Renal pelvis (tissue), 4 donors: ENCODE results near the gene DHCR7. TPM values are rescaled to one million over a fixed set of nuclear protein-coding genes. Genes with fewer than 3 reads are reported as not detected.

Experiments
- DNase-seq: peaks from one replicate; pipeline ENCODE4 v3.0.0-alpha.2; 2013
- polyA plus RNA-seq, 3 donors: library from polyadenylated mRNA; unstranded; fragments of 120-200 nt; gene quantifications; one replicate each; pipeline ENCODE4 v1.2.1, GENCODE V29; 2013; ENCODE audit not compliant: insufficient read length in 3 of 3

DHCR7 gene
- polyA plus RNA-seq, 3 donors, result 43.7 to 49.4 (median 46.0) TPM

- DNase-seq, result no peak
These were observed 26.7 kb downstream of the DHCR7 start for GRCh38 chr11:71421392-71421950.

GRCh38 chr11:71420455-71421241 is 27.5 kb downstream of the DHCR7 start:
- DNase-seq, result peak; percentile 33

GRCh38 chr11:71418643-71419042 is 29.6 kb downstream of the DHCR7 start:
- DNase-seq, result peak; percentile 9

- DNase-seq, result no peak
These were observed 33.5 kb downstream of the DHCR7 start for GRCh38 chr11:71414645-71415044.

- DNase-seq, result no peak
These were observed 37.7 kb downstream of the DHCR7 start for GRCh38 chr11:71410363-71410966.

- no peak for DNase-seq
These were observed 39.4 kb downstream of the DHCR7 start for GRCh38 chr11:71408826-71409225.

GRCh38 chr11:71407356-71407755 is 40.8 kb downstream of the DHCR7 start:
- DNase-seq, result no peak

GRCh38 chr11:71406681-71407080 is 41.5 kb downstream of the DHCR7 start:
- DNase-seq, result no peak

GRCh38 chr11:71404209-71404608 is 44.0 kb downstream of the DHCR7 start:
- no peak for DNase-seq

GRCh38 chr11:71402878-71403277 is 45.3 kb downstream of the DHCR7 start:
- DNase-seq, result no peak

- DNase-seq, result no peak
These were observed 48.0 kb downstream of the DHCR7 start for GRCh38 chr11:71400216-71400615.

GRCh38 chr11:71399341-71399740 is 48.9 kb downstream of the DHCR7 start:
- no peak for DNase-seq

- DNase-seq, result no peak
These were observed 50.2 kb downstream of the DHCR7 start for GRCh38 chr11:71397961-71398360.

- DNase-seq, result no peak
These were observed 50.8 kb downstream of the DHCR7 start for GRCh38 chr11:71397331-71397860.

- DNase-seq, result no peak
These were observed 51.6 kb downstream of the DHCR7 start for GRCh38 chr11:71396548-71397123.

- no peak for DNase-seq
These were observed 52.4 kb downstream of the DHCR7 start for GRCh38 chr11:71395774-71396173.

GRCh38 chr11:71395263-71395560 is 53.0 kb downstream of the DHCR7 start:
- DNase-seq, result no peak

GRCh38 chr11:71393283-71393682 is 54.9 kb downstream of the DHCR7 start:
- no peak for DNase-seq

GRCh38 chr11:71391796-71392195 is 56.4 kb downstream of the DHCR7 start:
- DNase-seq, result no peak

GRCh38 chr11:71391352-71391751 is 56.8 kb downstream of the DHCR7 start:
- no peak for DNase-seq

GRCh38 chr11:71388637-71389235 is 59.5 kb downstream of the DHCR7 start:
- no peak for DNase-seq
